Astrocyte (in vitro differentiated cells and primary cell): ENCODE measurements around the gene POU6F2. TPM values are rescaled to one million over a fixed set of nuclear protein-coding genes. Genes with fewer than 3 reads are reported as not detected.

Experiments used
- DNase-seq: peaks from one replicate; pipeline ENCODE4 v3.0.0-alpha.2; 2010; ENCODE audit warnings: low read depth
- FAIRE-seq: peaks from 2 replicates; lab custom pipeline; 2011; peaks lifted over from hg19 to GRCh38; lab: Jason Lieb, UNC
- H2AFZ ChIP-seq: 2 replicates; pipeline ENCODE4 v1.6.0; 2012; ENCODE audit warnings: low read depth, low read length, inconsistent platforms
- H3K27ac ChIP-seq: 2 replicates; pipeline ENCODE4 v1.5.1; 2011; ENCODE audit warnings: low read depth, low read length, inconsistent platforms
- H3K27me3 ChIP-seq: 2 replicates; pipeline ENCODE4 v1.6.0; 2011; ENCODE audit warnings: low read length, inconsistent platforms; ENCODE audit not compliant: insufficient read depth
- H3K36me3 ChIP-seq: 2 replicates; pipeline ENCODE4 v1.5.1; 2011; ENCODE audit warnings: low read length, inconsistent platforms; ENCODE audit not compliant: insufficient read depth
- H3K4me1 ChIP-seq: 2 replicates; pipeline ENCODE4 v1.5.1; 2011; ENCODE audit warnings: low read length, inconsistent platforms; ENCODE audit not compliant: insufficient read depth
- H3K4me2 ChIP-seq: 2 replicates; pipeline ENCODE4 v1.6.0; 2012; ENCODE audit warnings: low read length, inconsistent platforms
- H3K4me3 ChIP-seq: 2 replicates; pipeline ENCODE4 v1.5.1; 2011; ENCODE audit warnings: low read depth, mild to moderate bottlenecking, low read length, inconsistent platforms; ENCODE audit not compliant: insufficient read depth
- H3K79me2 ChIP-seq: 2 replicates; pipeline ENCODE4 v1.6.0; 2012; ENCODE audit warnings: mild to moderate bottlenecking, low read length, inconsistent platforms; ENCODE audit not compliant: insufficient read depth
- H3K9ac ChIP-seq: 2 replicates; pipeline ENCODE4 v1.6.0; 2012; ENCODE audit warnings: mild to moderate bottlenecking, low read length, inconsistent platforms
- H3K9me3 ChIP-seq: 2 replicates; pipeline ENCODE4 v1.5.1; 2012; ENCODE audit warnings: low read depth, mild to moderate bottlenecking, low read length, inconsistent platforms; ENCODE audit not compliant: insufficient read depth
- H4K20me1 ChIP-seq: 2 replicates; pipeline ENCODE4 v1.6.0; 2012; ENCODE audit warnings: low read length, inconsistent platforms; ENCODE audit not compliant: insufficient read depth
- H3K27ac Mint-ChIP-seq: one replicate; pipeline ENCODE4 v1.8.0; 2021; ENCODE audit warnings: mild to moderate bottlenecking, mixed read lengths; ENCODE audit not compliant: unreplicated experiment
- H3K27me3 Mint-ChIP-seq: one replicate; pipeline ENCODE4 v1.8.0; 2021; ENCODE audit warnings: low read depth, mixed read lengths; ENCODE audit not compliant: unreplicated experiment
- H3K36me3 Mint-ChIP-seq: one replicate; pipeline ENCODE4 v1.8.0; 2021; ENCODE audit warnings: low read depth, mixed read lengths; ENCODE audit not compliant: unreplicated experiment
- H3K4me1 Mint-ChIP-seq: one replicate; pipeline ENCODE4 v1.8.0; 2021; ENCODE audit warnings: low read depth, mixed read lengths; ENCODE audit not compliant: unreplicated experiment
- H3K4me3 Mint-ChIP-seq: one replicate; pipeline ENCODE4 v1.8.0; 2021; ENCODE audit warnings: mild to moderate bottlenecking, moderate library complexity, mixed read lengths; ENCODE audit not compliant: unreplicated experiment
- H3K9me3 Mint-ChIP-seq: one replicate; pipeline ENCODE4 v1.8.0; 2021; ENCODE audit warnings: mild to moderate bottlenecking, mixed read lengths; ENCODE audit not compliant: unreplicated experiment
- CTCF ChIP-seq: IDR thresholded peaks from 2 replicates; pipeline ENCODE4 v1.5.1; 2011; ENCODE audit warnings: low read depth, mild to moderate bottlenecking, inconsistent platforms, low read length, moderate library complexity; ENCODE audit not compliant: insufficient read depth
- EZH2 ChIP-seq: IDR thresholded peaks from 2 replicates; pipeline ENCODE4 v1.6.1; 2012; ENCODE audit warnings: mild to moderate bottlenecking, low read length, inconsistent platforms; ENCODE audit not compliant: insufficient read depth
- total RNA-seq: library from RNA; stranded (reverse); gene quantifications from 2 replicates; pipeline ENCODE4 v1.2.1, GENCODE V29; 2021

Gene POU6F2
- total RNA-seq, 1 donor from 2014 or later: 0.45 TPM

- Mint-ChIP-seq H3K27ac (no peak overlapping the region), H3K4me3 (no peak overlapping the region), H3K9me3 (no peaks in the 10 kb centered on the region), H3K27me3 (no peaks in the 10 kb centered on the region), H3K4me1 (peaks cover 6% of the 10 kb centered on the region), H3K36me3 (no peaks in the 10 kb centered on the region)
- no peak overlapping the region for H3K4me2 ChIP-seq
- peaks cover 2% of the 10 kb centered on the region for H3K27me3 ChIP-seq
- DNase-seq: no peak
- no peak overlapping the region for H3K27ac ChIP-seq
- H3K79me2 ChIP-seq: no peaks in the 10 kb centered on the region
- H2AFZ ChIP-seq: no peak overlapping the region
- H3K4me1 ChIP-seq: no peaks in the 10 kb centered on the region
- no peaks in the 10 kb centered on the region for H3K36me3 ChIP-seq
- H3K9ac ChIP-seq: no peak overlapping the region
- H3K9me3 ChIP-seq: no peaks in the 10 kb centered on the region
- no peak overlapping the region for H3K4me3 ChIP-seq
- TF ChIP-seq EZH2 (no peak), CTCF (no peak)
- no peak for FAIRE-seq
- H4K20me1 ChIP-seq: no peaks in the 10 kb centered on the region
These were observed 111.3 kb downstream of the POU6F2 start for GRCh38 chr7:39088730-39089593.

DNA sequence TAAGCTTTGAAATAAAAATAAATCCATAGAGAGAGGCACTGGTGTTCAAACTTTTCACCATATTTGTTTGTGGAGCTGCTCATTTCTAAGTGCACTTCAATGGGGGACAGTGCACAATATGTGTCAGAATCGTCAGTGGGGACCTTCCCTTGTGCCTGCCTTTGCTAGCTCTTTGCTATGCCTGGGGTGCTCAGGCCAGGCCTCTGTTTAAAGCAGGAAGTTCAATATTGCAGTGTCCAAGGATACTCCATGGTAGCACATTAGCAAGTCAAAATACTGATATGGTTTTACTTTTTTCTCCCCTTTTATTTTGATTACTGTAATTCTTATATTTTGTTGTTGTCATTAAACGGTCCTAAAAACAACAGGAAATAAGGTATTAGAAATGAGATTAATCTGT is 113.4 kb downstream of the POU6F2 start:
- Histone ChIP-seq H3K9me3 (no peaks in the 10 kb centered on the region), H3K9ac (no peak overlapping the region), H3K27me3 (no peaks in the 10 kb centered on the region), H3K79me2 (no peaks in the 10 kb centered on the region), H3K4me3 (no peak overlapping the region), H3K27ac (no peak overlapping the region), H4K20me1 (no peaks in the 10 kb centered on the region), H3K4me2 (no peak overlapping the region), H3K36me3 (no peaks in the 10 kb centered on the region), H3K4me1 (no peaks in the 10 kb centered on the region), H2AFZ (no peak overlapping the region)
- Mint-ChIP-seq H3K36me3 (no peaks in the 10 kb centered on the region), H3K9me3 (no peaks in the 10 kb centered on the region), H3K4me1 (peaks cover 2% of the 10 kb centered on the region), H3K27ac (no peak overlapping the region), H3K4me3 (no peak overlapping the region), H3K27me3 (no peaks in the 10 kb centered on the region)
- DNase-seq (no peak), FAIRE-seq (no peak)
- TF ChIP-seq CTCF (no peak), EZH2 (no peak)

DNA sequence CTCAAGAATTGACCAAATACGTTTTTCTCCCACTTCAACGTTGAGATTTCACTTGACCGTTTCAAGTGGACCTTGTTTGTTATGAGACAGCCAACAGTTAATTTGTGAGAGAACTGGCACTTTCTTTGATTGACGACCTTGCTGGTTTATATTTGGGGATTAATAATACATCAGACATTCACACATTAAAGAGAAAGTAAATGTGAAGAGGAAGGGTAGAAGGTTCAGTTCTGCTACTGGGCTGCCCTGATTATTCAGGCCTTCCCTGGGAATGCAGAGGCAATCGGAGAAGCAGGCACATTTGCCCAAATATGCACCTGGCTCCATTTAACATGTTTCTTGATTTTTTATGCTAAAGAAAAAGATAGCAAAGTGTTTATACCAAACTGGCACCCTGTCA is 114.1 kb downstream of the POU6F2 start:
- Histone ChIP-seq H3K36me3 (no peaks in the 10 kb centered on the region), H3K27ac (no peak overlapping the region), H3K4me1 (no peaks in the 10 kb centered on the region), H2AFZ (no peak overlapping the region), H3K4me3 (no peak overlapping the region), H3K9me3 (no peaks in the 10 kb centered on the region), H3K9ac (no peak overlapping the region), H3K79me2 (no peaks in the 10 kb centered on the region), H3K27me3 (no peaks in the 10 kb centered on the region), H4K20me1 (no peaks in the 10 kb centered on the region), H3K4me2 (no peak overlapping the region)
- no peak for FAIRE-seq
- no peak for TF ChIP-seq EZH2
- no peak for TF ChIP-seq CTCF
- no peaks in the 10 kb centered on the region for H3K27me3 Mint-ChIP-seq
- no peak overlapping the region for H3K27ac Mint-ChIP-seq
- DNase-seq: no peak
- H3K4me3 Mint-ChIP-seq: no peak overlapping the region
- no peaks in the 10 kb centered on the region for H3K36me3 Mint-ChIP-seq
- no peaks in the 10 kb centered on the region for H3K9me3 Mint-ChIP-seq
- peaks cover 2% of the 10 kb centered on the region for H3K4me1 Mint-ChIP-seq
